A204.1 (cell line): ENCODE measurements around the gene MACROD2.
A peak's percentile ranks its signal among the peaks of the same experiment; 100 is the strongest.
"Not testable (repeated sequence)": the region's sequence is repeated elsewhere in the genome, so short reads cannot be mapped to it uniquely, and the experiment has no call there.

Experiments
- FAIRE-seq: peaks from 2 replicates; lab custom pipeline; 2012; peaks lifted over from hg19 to GRCh38; lab: Jason Lieb, UNC

MACROD2 gene

GRCh38 chr20:15461938-15462337 lies 1466.6 kb downstream of the MACROD2 start:
- no peak for FAIRE-seq

- FAIRE-seq = no peak
Measured at GRCh38 chr20:15475483-15475882, 1480.2 kb downstream of the MACROD2 start.

GRCh38 chr20:15476186-15476585 lies 1480.9 kb downstream of the MACROD2 start:
- FAIRE-seq = peak; percentile 6

- FAIRE-seq = no peak
Measured at GRCh38 chr20:15476781-15477180, 1481.5 kb downstream of the MACROD2 start.

- no peak for FAIRE-seq
Measured at GRCh38 chr20:15482525-15482924, 1487.2 kb downstream of the MACROD2 start.

GRCh38 chr20:15485519-15485918 lies 1490.2 kb downstream of the MACROD2 start:
- FAIRE-seq = no peak

GRCh38 chr20:15487030-15487429 lies 1491.7 kb downstream of the MACROD2 start:
- no peak for FAIRE-seq

- no peak for FAIRE-seq
Measured at GRCh38 chr20:15487682-15488081, 1492.4 kb downstream of the MACROD2 start.

- FAIRE-seq = no peak
Measured at GRCh38 chr20:15491575-15491974, 1496.3 kb downstream of the MACROD2 start.

GRCh38 chr20:15494851-15495250 lies 1499.5 kb downstream of the MACROD2 start:
- no peak for FAIRE-seq

GRCh38 chr20:15496501-15497039 lies 1501.3 kb downstream of the MACROD2 start:
- FAIRE-seq = no peak

- FAIRE-seq = no peak
Measured at GRCh38 chr20:15498926-15499325, 1503.6 kb downstream of the MACROD2 start.

- FAIRE-seq = no peak
Measured at GRCh38 chr20:15506311-15506710, 1511.0 kb downstream of the MACROD2 start.

- FAIRE-seq = no peak
Measured at GRCh38 chr20:15507151-15507550, 1511.8 kb downstream of the MACROD2 start.

GRCh38 chr20:15511551-15511950 lies 1516.2 kb downstream of the MACROD2 start:
- FAIRE-seq = no peak

- no peak for FAIRE-seq
Measured at GRCh38 chr20:15512916-15513315, 1517.6 kb downstream of the MACROD2 start.

- FAIRE-seq = no peak
Measured at GRCh38 chr20:15515691-15516090, 1520.4 kb downstream of the MACROD2 start.

GRCh38 chr20:15520930-15521524 lies 1525.7 kb downstream of the MACROD2 start:
- no peak for FAIRE-seq

- FAIRE-seq = no peak
Measured at GRCh38 chr20:15523400-15523799, 1528.1 kb downstream of the MACROD2 start.

GRCh38 chr20:15528391-15529111 lies 1533.2 kb downstream of the MACROD2 start:
- FAIRE-seq = no peak

GRCh38 chr20:15535863-15536262 lies 1540.5 kb downstream of the MACROD2 start:
- no peak for FAIRE-seq

GRCh38 chr20:15537200-15537599 lies 1541.9 kb downstream of the MACROD2 start:
- not testable (repeated sequence) for FAIRE-seq

GRCh38 chr20:15542655-15543054 lies 1547.3 kb downstream of the MACROD2 start:
- no peak for FAIRE-seq

GRCh38 chr20:15544742-15545141 lies 1549.4 kb downstream of the MACROD2 start:
- no peak for FAIRE-seq
